Activated naive CD4-positive, alpha-beta T cell treated with anti-CD3 and anti-CD28 coated beads, Interleukin-2, amount 50 U/mL, for 24 hours (primary cell): Measurements from ENCODE around the gene IER3IP1.

Source experiments
- H3K27ac Mint-ChIP-seq: one replicate; pipeline ENCODE4 v1.8.0; 2021; ENCODE audit warnings: mild to moderate bottlenecking, mixed read lengths
- H3K27me3 Mint-ChIP-seq: one replicate; pipeline ENCODE4 v1.8.0; 2021; ENCODE audit warnings: mixed read lengths
- H3K36me3 Mint-ChIP-seq: one replicate; pipeline ENCODE4 v1.8.0; 2021; ENCODE audit warnings: mixed read lengths
- H3K4me1 Mint-ChIP-seq: one replicate; pipeline ENCODE4 v1.8.0; 2021; ENCODE audit warnings: mixed read lengths
- H3K4me3 Mint-ChIP-seq: one replicate; pipeline ENCODE4 v1.8.0; 2021; ENCODE audit warnings: mild to moderate bottlenecking, mixed read lengths
- H3K9me3 Mint-ChIP-seq: one replicate; pipeline ENCODE4 v1.8.0; 2021; ENCODE audit warnings: mixed read lengths

Gene IER3IP1

GRCh38 chr18:47141289-47141688 lies 34.9 kb downstream of the IER3IP1 start:
- no peaks in the 10 kb centered on the region for H3K27me3 Mint-ChIP-seq
- H3K4me1 Mint-ChIP-seq = peaks cover 53% of the 10 kb centered on the region
- H3K9me3 Mint-ChIP-seq = no peaks in the 10 kb centered on the region
- no peak overlapping the region for H3K27ac Mint-ChIP-seq
- no peak overlapping the region for H3K4me3 Mint-ChIP-seq
- peaks cover 8% of the 10 kb centered on the region for H3K36me3 Mint-ChIP-seq

- Mint-ChIP-seq H3K36me3 (peaks cover 31% of the 10 kb centered on the region), H3K4me3 (no peak overlapping the region), H3K27me3 (no peaks in the 10 kb centered on the region), H3K4me1 (peaks cover 19% of the 10 kb centered on the region), H3K27ac (no peak overlapping the region), H3K9me3 (no peaks in the 10 kb centered on the region)
These were observed 55.0 kb downstream of the IER3IP1 start for GRCh38 chr18:47121146-47121545.

GRCh38 chr18:47120428-47120827 lies 55.7 kb downstream of the IER3IP1 start:
- H3K36me3 Mint-ChIP-seq = peaks cover 26% of the 10 kb centered on the region
- no peaks in the 10 kb centered on the region for H3K27me3 Mint-ChIP-seq
- peaks cover 19% of the 10 kb centered on the region for H3K4me1 Mint-ChIP-seq
- peak overlapping the region; percentile 66 for H3K27ac Mint-ChIP-seq
- H3K9me3 Mint-ChIP-seq = no peaks in the 10 kb centered on the region
- H3K4me3 Mint-ChIP-seq = no peak overlapping the region

GRCh38 chr18:47118981-47119380 lies 57.2 kb downstream of the IER3IP1 start:
- peaks cover 21% of the 10 kb centered on the region for H3K36me3 Mint-ChIP-seq
- peaks cover 19% of the 10 kb centered on the region for H3K4me1 Mint-ChIP-seq
- H3K27ac Mint-ChIP-seq = no peak overlapping the region
- H3K9me3 Mint-ChIP-seq = no peaks in the 10 kb centered on the region
- no peaks in the 10 kb centered on the region for H3K27me3 Mint-ChIP-seq
- no peak overlapping the region for H3K4me3 Mint-ChIP-seq

DNA sequence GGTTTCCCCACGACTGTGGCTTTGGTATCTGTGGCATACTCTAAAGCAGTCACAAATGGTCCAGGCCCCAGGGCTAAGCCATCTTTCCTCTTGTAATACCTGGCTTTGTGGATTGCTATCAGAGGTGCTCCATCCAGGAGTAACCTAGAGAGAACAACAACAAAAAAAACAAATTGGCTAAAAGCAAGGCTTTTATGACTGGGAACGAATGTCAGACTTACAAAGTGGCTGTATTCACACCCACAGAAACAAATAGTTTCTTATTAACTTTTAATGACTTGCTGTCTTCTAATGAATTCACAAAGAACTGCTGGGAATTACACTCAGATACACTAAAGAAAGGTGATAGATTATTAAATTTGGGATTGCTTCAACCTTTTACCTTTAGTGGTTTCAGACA lies 61.0 kb downstream of the IER3IP1 start:
- Mint-ChIP-seq H3K36me3 (peaks cover 8% of the 10 kb centered on the region), H3K4me3 (no peak overlapping the region), H3K4me1 (peaks cover 2% of the 10 kb centered on the region)

DNA sequence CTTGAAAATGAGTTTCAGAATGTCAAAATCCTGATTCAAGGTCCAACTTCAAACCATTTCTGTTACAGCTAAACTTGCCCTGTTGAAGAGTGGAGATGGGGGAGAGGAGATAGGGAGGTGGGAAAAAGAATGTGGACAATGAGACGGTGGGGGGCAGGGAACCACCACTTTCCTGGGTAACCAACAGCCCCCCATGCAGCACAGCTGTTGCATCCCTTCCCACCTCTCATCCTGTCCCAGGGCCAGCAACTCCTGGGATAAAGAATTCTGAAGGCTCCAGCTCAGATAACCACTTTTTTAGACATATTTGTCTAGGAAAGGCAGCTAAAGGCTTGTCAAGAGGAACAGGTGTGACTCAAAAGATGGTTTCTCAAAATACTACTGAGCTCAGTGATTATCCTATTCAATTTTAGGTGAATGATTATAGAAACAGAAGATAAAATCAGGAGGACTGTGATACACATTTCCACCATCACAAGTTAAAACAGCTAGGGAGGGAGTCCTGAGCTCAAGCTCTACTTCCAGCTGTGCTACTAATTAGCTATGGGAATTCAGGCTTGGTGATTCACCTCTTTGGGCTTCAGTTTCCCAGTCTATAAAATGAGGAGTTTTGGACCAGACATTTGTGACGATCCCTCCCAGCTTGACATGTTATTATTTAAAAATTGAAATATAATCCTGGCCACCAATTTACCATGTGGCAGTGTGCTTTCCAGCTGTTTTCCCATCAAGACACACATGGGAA lies 62.2 kb downstream of the IER3IP1 start:
- Mint-ChIP-seq H3K4me1 (no peaks in the 10 kb centered on the region), H3K4me3 (no peak overlapping the region), H3K9me3 (no peaks in the 10 kb centered on the region), H3K27me3 (no peaks in the 10 kb centered on the region), H3K36me3 (peaks cover 10% of the 10 kb centered on the region), H3K27ac (no peak overlapping the region)

More for the DNA sequence above, 61.0 kb downstream of the IER3IP1 start:
- Mint-ChIP-seq H3K27me3 (no peaks in the 10 kb centered on the region), H3K9me3 (no peaks in the 10 kb centered on the region), H3K27ac (no peak overlapping the region)

DNA sequence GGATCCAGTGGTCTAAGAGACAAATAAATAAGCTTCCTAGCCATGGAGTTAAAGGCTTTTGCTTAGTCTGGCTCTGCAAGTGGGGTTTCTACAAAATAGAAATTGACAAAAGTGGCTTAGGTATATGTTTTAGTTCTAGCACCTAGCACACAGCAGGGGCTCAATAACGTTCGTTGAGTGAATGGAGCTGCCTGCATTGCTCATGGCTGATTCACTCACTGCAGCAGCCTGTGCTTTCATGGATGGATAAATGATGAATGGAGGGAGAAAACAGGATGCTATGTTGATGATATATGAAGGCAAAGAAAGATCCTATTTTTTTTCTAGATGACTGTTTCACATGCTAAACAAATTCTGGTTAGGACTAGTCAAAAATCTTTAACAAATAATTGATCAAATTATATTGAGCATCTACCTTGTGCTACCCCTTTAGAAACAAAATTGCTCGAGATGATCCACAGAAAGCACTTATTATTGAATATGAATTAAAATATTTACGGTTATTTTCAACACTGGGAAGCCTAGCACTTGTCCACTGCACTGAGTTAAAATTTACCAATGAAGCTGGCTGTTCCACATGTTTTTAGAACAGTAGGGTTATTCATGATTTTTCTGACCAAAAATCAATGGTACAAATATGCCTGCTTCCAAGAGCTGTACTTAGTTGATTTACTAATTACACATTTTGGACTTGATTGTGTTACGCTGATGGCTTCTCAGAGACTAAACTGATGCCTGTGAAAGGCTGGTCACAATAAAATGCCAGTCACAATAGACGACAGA lies 65.5 kb downstream of the IER3IP1 start:
- Mint-ChIP-seq H3K9me3 (no peaks in the 10 kb centered on the region), H3K4me3 (no peak overlapping the region), H3K27ac (no peak overlapping the region), H3K4me1 (no peaks in the 10 kb centered on the region), H3K27me3 (no peaks in the 10 kb centered on the region), H3K36me3 (peaks cover 7% of the 10 kb centered on the region)

- H3K4me1 Mint-ChIP-seq = no peaks in the 10 kb centered on the region
- H3K27ac Mint-ChIP-seq = peak overlapping the region; percentile 8
- H3K36me3 Mint-ChIP-seq = peaks cover 7% of the 10 kb centered on the region
- H3K4me3 Mint-ChIP-seq = no peak overlapping the region
- H3K27me3 Mint-ChIP-seq = no peaks in the 10 kb centered on the region
- no peaks in the 10 kb centered on the region for H3K9me3 Mint-ChIP-seq
These were observed 66.4 kb downstream of the IER3IP1 start for GRCh38 chr18:47109720-47110119.

DNA sequence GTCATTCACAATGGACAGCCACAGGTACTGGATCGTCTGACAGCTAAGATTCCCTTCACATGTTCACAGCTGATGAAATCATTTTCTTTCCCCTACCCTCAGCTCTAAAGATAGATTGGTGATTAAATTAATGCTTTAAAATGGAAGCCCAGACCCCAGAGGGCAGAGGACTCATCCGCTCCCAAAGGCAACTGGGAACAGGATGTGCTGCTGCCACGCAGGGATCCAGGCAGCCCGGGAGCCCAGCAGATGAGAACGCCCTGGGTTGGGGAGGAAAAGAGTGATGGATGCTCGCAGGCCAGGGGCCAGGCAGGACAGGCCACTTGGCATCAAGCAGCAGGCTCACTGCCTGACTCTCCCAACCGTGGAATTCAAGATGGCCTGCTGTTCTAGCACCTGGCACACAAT lies 67.2 kb downstream of the IER3IP1 start:
- H3K9me3 Mint-ChIP-seq = no peaks in the 10 kb centered on the region
- no peaks in the 10 kb centered on the region for H3K27me3 Mint-ChIP-seq
- H3K36me3 Mint-ChIP-seq = peaks cover 7% of the 10 kb centered on the region
- no peak overlapping the region for H3K27ac Mint-ChIP-seq
- H3K4me1 Mint-ChIP-seq = no peaks in the 10 kb centered on the region
- H3K4me3 Mint-ChIP-seq = no peak overlapping the region

DNA sequence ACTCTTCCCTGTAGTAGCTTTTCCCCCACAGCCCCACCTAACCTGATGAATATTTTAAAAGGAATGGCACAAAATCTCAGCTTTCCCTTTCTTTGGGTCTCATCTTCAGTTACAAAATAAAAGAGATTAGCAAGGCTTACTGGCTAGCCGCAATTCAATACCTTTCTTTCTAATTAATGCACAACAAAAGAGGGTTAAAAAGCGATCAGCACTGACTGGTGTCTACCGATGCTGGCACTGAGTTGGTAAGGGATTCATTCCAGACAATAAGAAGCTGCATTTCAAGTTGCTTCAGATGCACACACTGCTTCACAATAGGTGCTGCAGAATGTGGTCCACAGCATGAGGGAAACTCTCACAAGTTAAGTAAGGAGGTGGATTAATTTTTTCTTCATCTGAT lies 67.8 kb downstream of the IER3IP1 start:
- no peaks in the 10 kb centered on the region for H3K4me1 Mint-ChIP-seq
- peaks cover 7% of the 10 kb centered on the region for H3K36me3 Mint-ChIP-seq
- H3K9me3 Mint-ChIP-seq = no peaks in the 10 kb centered on the region
- no peaks in the 10 kb centered on the region for H3K27me3 Mint-ChIP-seq
- H3K4me3 Mint-ChIP-seq = no peak overlapping the region
- H3K27ac Mint-ChIP-seq = no peak overlapping the region
